ENCODE data around the gene BCR.

GRCh38 chr22:23256171-23256932 lies 76.0 kb downstream of the BCR start:
- no peak for TF ChIP-seq SUZ12 (IDR thresholded peaks at IDR 0.05; ENCODE audit: extremely low read depth, insufficient read depth, insufficient read length)
- no peak for TF ChIP-seq YY1 (IDR thresholded peaks at IDR 0.05; ENCODE audit: insufficient read depth, insufficient read length)
- no peak for TF ChIP-seq ZNF274 (IDR thresholded peaks at IDR 0.05; ENCODE audit: low read depth, low read length)

All from NT2/D1 (cell line).